Hematopoietic multipotent progenitor cell treated with erythropoietin and hydrocortisone succinate and interleukin-3 and kit ligand, for 4 days (in vitro differentiated cells): ENCODE results near the gene U2AF1L4.

Experiments
- DNase-seq: peaks from one replicate; pipeline ENCODE4 v3.0.0-alpha.2; 2015

The U2AF1L4 gene

DNA sequence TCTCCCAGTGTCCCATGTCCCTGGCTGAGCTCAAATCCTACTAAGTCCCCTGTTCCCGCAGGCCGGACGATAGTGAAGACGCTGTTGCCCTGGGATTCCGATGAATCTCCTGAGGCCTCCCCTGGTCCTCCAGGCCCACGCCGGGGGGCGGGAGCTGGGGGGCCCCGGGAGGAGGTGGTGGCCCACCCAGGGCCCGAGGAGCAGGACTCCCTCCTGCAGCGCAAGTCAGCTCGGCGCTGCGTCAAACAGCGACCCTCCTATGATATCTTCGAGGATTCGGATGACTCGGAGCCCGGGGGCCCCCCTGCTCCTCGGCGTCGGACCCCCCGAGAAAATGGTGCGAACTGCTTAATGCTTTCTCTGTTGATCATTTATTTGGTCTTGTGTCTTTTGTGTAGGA, 21.5 kb downstream of the U2AF1L4 start:
- DNase-seq, result no peak

DNA sequence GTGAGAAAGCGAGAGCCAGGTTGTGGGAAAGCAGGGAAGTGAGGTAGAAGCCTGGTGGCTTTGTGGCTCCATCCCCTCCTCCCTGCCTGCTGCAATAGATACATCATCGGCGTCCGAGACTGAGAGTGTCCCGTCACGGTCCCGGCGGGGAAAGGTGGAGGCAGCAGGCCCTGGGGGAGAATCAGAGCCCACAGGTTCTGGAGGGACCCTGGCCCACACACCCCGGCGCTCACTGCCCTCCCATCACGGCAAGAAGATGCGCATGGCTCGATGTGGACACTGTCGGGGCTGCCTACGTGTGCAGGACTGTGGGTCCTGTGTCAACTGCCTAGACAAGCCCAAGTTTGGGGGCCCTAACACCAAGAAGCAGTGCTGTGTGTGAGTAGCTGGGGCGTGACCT, 22.3 kb downstream of the U2AF1L4 start:
- DNase-seq, result no peak

DNA sequence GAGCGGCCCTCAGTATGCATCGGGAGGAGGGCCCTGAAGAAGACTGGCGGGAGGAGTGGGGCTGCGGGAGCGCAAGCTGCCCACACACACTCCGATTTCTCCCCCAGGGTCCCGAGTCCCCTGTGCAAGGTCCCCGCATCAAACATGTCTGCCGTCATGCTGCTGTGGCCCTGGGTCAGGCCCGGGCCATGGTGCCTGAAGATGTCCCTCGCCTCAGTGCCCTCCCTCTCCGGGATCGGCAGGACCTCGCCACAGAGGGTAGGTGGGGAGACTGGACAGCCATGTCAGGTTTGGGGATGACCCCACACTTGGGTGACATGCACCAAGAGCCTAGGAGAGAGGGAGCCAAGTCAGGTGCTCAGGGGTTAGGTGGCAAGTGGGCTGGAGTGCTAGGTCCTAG, 22.8 kb downstream of the U2AF1L4 start:
- DNase-seq, result no peak

DNA sequence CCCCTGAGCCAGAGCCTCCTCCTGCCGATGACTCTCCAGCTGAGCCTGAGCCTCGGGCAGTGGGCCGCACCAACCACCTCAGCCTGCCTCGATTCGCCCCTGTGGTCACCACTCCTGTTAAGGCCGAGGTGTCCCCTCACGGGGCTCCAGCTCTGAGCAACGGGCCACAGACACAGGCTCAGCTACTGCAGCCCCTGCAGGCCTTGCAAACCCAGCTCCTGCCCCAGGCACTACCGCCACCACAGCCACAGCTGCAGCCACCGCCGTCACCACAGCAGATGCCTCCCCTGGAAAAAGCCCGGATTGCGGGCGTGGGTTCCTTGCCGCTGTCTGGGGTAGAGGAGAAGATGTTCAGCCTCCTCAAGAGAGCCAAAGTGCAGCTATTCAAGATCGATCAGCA, 23.8 kb downstream of the U2AF1L4 start:
- no peak for DNase-seq

DNA sequence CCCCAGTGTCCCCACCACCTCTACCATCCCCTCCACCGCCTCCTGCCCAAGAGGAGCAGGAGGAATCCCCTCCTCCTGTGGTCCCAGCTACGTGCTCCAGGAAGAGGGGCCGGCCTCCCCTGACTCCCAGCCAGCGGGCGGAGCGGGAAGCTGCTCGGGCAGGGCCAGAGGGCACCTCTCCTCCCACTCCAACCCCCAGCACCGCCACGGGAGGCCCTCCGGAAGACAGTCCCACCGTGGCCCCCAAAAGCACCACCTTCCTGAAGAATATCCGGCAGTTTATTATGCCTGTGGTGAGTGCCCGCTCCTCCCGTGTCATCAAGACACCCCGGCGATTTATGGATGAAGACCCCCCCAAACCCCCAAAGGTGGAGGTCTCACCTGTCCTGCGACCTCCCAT, 24.6 kb downstream of the U2AF1L4 start:
- no peak for DNase-seq

DNA sequence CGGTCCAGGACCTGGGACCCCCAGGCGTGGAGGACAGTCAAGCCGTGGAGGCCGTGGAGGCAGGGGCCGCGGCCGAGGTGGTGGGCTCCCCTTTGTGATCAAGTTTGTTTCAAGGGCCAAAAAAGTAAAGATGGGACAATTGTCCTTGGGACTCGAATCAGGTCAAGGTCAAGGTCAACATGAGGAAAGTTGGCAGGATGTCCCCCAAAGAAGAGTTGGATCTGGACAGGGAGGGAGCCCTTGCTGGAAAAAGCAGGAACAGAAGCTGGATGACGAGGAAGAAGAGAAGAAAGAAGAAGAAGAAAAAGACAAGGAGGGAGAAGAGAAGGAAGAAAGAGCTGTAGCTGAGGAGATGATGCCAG, 25.1 kb downstream of the U2AF1L4 start:
- DNase-seq, result no peak

DNA sequence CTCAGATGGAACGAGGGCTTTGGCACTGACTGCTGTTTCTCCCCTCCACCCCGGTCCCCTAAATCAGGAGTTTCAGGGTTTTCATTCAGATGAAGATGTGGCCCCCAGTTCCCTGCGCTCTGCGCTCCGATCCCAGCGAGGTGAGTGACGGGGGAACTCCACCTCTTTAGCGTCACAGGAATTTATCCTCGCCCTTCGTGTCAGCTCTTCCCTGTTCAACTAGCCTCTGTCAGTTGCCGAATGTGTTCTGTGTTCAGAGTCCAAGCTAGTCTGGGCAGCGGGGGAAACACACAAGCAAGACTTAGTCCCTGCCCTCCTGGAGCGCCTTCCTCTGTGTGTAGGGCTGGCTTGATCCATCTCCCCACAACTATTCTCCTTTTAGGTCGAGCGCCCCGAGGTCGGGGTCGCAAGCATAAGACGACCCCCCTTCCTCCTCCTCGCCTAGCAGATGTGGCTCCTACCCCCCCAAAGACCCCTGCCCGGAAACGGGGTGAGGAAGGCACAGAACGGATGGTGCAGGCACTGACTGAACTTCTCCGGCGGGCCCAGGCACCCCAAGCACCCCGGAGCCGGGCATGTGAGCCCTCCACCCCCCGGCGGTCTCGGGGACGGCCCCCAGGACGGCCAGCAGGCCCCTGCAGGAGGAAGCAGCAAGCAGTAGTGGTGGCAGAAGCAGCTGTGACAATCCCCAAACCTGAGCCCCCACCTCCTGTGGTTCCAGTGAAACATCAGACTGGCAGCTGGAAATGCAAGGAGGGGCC, 25.6 kb downstream of the U2AF1L4 start:
- DNase-seq, result no peak

DNA sequence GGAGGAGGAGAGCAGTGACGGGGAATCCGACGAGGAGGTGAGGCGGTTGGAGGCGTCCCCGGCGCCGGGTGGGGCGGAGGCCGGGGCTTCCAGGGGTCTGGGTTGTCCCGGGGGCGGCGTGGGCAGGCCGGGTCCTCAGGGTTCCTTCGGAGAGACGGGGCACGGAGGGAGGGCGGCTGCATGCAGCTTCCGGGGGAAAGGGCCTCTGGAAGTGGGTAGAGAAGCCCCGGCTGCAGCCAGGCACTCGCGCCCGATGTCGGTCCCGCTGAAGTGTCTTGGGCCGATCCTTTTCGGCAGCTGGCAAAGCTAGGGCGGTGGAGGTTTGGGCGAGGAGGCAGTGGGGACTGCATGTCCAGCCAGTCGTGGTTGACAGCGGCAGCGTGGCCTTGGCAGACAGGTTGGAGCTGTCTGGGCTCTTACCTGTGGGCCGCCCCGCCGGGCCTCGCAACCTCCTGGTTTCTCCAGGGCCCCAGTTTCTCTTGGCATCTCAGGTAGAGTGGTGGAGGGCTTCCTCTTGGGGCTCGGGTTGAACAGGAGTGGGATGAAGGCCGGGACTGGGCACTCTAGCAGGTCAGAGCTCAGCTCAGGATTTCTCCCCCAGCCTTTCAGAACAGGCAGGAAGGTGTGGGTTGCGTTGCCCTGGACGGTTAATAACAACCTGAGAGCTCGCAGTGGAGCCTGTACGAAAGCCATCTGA, 26.7 kb downstream of the U2AF1L4 start:
- peak; percentile 68 for DNase-seq

DNA sequence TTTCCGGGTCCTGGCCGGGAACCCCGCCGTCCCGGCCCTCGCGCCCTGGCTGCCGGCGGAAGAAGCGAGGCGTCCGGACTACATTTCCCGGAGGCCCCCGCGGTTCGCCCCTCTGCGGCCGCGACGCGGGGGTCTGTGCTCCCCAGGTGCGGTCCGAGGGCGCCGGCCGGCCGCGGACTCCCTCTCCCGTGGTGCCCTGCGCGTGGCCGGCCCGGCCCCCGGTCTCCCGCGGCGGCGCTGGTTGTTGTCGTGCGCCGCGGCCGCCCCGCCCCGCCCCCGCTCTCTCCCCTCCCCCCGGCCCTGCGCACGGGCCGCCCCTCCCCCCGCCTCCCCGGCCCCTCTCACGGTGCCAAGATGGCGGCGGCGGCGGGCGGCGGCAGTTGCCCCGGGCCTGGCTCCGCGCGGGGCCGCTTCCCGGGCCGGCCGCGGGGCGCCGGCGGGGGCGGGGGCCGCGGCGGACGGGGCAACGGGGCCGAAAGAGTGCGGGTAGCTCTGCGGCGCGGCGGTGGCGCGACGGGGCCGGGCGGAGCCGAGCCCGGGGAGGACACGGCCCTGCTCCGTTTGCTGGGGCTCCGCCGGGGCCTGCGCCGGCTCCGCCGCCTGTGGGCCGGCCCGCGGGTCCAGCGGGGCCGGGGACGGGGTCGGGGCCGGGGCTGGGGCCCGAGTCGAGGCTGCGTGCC, 27.4 kb downstream of the U2AF1L4 start, which contains the start of gene KMT2B:
KMT2B (plus strand) TSS at position 339 of the 680 bp plus-strand sequence; CDS start at position 355, 16 bp downstream.
- DNase-seq, result no peak

DNA sequence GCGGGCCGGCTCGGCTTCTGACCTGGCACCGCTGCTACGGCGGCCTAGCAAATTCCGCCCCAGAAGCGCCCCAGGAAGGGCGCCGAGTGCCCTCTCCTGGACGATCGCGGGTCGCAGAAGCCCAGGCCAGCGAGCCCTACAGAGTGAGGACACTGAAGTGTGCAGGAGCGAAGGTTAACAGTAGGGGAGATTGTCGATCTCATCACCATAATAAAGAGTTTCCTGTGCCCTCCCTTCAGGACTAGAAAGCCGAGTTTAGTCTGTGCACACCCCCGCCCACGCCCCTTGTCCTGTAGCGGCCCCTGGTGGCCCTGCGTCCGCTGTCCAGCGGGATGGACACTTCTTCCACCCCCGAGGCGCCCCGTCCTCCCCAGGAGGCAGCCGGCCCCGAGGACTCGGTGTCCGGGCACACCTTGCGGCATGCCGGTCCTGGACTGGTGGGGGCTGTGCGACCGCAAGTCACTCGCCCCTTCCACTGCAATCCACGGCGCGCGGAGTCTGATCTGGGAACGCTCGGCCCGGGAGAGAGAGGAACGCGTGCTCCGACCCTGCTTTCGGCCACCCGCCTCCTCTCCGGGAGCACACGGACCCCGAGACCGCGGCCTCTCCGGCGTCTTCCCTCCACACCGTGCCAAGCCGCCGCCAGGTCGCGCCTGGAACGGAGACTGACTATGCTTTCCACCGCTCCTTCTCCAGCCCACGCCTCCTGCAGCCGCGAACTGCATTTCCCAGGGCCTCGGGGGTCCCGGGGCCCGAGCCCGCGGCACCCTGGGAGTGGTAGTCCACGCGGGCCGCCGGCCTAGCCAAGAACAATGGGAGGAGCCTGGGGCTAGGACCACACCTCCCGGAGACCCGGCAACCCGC, 28.2 kb downstream of the U2AF1L4 start:
- peak; percentile 99 for DNase-seq

DNA sequence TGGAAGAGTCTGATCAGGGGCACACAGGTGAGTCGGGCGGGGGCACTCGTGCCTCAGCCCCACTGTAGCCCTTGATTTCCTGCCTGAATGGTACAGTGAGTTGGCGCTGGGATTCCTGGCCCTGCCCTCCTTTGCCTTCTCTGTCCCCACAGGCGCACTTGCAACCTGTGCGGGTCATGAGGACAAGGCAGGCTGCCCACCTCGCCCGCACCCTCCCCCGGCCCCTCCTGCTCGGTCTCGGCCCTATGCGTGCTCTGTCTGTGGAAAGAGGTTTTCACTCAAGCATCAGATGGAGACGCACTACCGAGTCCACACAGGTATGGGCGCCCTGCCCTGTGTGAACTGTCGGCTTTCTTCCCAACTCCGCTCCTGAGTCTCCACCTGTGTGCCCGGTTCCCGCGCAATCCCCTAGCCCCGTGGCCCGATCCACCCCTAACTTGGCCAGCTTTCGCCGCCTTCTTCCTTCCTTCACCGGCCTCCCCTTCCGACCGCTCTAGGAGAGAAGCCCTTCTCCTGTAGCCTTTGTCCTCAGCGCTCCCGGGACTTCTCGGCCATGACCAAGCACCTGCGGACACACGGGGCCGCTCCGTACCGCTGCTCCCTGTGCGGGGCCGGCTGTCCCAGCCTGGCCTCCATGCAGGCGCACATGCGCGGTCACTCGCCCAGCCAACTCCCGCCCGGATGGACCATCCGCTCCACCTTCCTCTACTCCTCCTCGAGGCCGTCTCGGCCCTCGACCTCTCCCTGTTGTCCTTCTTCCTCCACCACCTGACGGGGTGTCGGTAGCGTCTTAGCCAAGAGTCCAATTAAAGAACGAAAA, 29.0 kb downstream of the U2AF1L4 start:
- DNase-seq, result no peak

DNA sequence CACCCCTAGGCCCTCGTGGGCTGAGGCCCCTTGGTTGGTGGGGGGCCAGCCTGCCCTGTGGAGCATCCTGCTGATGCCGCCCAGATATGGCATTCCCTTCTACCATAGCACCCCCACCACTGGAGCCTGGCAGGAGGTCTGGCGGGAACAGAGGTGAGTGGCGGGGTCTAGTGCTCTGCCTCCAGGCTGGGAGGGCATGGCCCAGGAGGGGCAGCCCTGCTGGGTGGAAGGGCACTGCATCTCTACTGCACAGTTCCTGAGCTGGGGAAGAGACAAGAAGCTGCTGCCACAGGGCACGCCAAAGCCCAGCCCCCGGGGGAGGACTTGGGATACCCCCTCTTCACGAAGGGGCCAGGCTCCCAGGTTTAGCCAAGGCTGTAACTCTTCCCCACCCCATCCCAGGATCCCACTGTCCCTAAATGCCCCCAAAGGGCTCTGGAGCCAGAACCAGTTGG, 29.8 kb downstream of the U2AF1L4 start:
- DNase-seq, result no peak

DNA sequence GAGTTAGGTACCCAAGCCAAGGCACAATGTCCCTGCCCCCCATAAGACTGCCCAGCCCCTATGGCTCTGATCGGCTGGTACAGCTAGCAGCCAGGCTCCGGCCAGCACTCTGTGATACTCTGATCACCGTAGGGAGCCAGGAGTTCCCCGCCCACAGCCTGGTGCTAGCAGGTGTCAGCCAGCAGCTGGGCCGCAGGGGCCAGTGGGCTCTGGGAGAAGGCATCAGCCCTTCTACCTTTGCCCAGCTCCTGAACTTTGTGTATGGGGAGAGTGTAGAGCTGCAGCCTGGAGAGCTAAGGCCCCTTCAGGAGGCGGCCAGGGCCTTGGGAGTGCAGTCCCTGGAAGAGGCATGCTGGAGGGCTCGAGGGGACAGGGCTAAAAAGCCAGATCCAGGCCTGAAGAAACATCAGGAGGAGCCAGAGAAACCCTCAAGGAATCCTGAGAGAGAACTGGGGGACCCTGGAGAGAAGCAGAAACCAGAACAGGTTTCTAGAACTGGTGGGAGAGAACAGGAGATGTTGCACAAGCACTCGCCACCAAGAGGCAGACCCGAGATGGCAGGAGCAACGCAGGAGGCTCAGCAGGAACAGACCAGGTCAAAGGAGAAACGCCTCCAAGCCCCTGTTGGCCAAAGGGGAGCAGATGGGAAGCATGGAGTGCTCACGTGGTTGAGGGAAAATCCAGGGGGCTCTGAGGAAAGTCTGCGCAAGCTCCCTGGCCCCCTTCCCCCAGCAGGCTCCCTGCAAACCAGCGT, 30.4 kb downstream of the U2AF1L4 start:
- DNase-seq, result peak; percentile 68

DNA sequence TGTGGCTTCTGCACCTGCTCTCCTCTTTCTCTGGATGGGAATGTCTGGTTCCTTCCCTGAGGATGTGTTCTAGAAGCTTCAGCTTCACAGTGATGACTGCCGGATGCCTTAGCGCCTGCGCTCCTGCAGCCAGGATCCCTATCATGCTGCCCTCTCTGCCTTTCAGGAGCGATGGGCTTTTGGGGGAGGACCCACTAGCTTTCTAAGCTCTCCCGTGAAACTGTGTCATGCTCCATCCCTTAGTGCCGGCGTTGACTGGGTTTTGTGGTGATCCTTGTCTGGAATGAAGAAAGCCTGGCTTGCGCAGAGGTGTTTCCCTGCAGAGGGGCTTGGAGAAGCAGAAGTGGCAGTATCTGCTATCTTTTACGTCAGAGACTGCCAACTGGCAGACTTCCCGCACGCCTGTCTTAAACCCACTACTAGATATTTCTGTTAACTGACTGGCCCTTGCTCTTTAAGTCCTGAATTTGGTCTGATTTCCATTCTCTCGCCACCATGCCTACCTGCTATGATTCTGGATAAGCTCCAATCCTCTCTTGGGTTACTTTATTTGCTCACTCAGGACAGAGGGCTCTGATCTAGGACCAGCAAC, 31.2 kb downstream of the U2AF1L4 start:
- peak; percentile 77 for DNase-seq

DNA sequence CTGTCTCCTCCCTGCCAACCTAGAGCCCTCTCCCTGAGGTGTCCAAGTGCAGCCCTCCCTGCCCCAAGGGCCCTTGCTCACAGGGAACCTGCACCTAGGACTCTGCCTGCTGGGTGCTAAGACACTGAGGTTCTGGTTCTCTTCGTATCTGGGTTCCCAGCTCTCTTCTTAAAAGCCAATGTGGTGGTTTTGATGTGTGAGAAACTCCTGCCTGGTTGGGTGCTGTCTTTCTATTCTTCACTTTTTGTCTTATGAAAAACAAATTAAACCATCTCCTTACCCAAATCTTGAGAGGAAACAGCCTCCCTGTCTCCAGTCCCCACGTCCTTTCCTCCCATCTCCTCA, 31.7 kb downstream of the U2AF1L4 start:
- DNase-seq, result no peak

DNA sequence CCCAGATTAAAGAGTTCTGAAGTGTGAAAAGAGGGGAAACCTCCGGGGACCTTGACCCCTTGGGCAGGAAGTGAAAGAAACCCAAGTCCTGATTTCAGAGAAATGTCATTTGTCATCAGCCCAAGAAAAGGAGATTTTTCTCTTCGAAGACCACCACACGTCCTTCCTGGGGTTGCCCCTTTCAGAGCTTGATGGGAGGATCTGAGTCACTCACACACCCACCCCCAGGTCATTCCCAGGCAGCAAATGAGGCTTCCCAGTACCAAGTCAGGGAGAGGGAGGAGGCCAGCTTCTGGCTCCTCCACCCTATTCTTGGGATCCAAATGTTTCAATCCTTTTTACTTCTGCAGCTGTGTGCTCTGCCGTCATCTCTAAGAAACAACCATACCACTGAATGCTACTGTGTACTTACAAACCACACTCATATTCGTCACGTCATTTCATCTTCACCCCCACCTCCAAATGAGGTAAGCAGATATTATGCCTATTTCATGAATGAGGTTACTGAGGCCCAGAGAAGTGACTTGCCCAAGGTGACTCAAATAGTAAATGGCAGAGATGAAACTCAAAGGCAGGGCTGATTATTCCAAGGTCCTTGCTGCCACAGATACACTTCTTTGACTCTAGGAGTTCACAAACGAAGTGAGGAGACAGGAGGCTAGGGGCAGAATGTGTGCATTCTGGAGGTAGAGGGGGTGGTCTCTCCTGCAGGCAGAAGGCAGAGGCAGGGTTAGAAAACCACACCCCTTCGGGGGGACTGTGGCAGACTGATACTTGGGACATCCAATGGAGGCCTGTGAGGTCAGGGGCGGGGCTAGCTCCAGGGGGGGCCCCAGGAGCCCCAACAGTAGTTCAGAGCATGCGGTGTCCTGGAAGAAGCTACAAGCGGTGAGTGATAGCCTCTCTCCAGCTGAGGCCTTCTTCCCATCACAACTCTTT, 32.4 kb downstream of the U2AF1L4 start:
- peak; percentile 43 for DNase-seq

DNA sequence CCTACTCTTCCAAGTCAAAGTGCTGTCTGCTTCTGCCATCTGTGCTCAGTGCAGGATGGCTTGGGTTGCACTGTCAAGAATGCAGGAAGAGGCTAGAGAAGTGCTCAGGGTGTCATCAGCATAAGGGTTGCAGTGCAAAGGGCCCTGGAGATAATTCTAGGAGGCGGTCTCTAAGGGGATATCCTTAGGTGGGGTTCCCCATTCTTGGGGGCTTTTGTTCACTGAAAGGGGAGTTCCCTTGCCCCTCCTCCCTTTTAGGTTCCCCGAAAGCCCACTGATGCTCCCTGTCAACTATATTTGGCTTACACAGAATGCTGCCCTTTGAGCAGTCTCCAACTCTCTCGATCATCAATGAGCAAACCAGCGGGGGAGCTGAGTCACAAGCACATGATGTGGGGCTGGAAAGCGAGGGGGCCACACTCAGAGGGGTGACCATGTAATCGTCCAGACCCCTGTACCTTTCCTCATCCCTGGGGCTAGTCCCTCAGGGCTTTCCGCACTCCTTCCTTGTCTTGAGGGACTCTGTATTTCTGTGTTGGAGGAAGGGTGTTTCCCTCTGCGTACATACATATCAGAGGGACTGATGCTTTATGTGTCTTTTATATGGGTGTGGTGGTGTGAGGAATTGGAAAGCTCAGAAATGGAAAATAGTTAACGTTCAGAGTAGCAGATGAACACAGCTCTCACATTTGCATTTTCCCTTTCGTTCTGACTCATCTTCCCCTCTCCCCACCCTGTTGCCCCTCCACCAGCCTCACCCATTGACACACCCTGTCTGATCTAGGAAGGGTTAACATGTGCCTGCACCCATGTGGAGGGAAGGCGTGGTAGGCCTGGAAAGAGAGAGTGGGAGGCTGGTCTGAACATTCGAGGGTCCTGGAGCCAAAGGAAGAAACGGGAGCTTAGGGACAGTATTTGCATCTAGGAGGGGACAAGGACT, 34.2 kb downstream of the U2AF1L4 start:
- DNase-seq, result no peak

DNA sequence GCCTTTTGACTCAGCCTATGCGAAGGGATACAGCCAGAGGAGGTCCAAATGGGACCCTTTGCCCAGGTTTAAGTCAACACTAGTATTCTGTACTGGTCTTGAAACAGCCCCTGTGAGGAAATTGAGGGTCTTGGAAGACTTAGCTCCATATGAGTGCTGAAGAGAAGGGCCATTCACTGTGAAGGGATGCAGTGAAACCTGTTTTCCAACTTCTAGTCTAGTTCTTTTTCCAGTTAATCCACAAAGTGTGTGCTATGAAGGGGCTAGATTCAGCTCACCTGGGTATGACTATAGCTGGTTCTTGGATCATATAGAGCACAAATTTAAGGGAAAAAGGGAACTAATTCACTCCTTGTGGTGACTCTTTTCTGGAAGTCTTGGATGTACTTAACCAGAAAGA, 36.8 kb downstream of the U2AF1L4 start:
- DNase-seq, result no peak

DNA sequence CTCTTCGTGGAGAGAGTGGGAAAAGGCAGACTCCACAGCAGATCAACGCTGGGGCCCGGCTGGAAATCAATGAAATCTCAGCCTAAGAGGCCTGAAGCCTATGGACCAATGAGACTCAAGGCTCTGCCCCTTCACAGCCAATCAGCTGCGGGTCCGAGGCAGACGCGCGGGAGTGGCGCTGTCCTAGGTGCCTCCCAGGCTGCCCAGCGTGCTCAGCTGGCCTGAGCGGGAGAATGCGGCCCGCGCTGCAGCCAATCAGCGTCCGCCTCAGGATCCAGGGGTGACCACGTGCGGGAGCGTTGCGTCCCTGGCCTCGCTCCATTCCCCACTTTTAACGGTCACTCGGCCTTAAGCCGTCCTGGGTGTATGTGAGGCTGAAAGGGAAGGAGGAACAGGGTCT, 41.0 kb downstream of the U2AF1L4 start, which contains the start of gene ZBTB32:
ZBTB32 (plus strand) TSS at position 341 of the 400 bp plus-strand sequence. CDS start 10,069 bp downstream, outside the sequence.
- DNase-seq, result peak; percentile 84
